Liver (tissue), 3 donors: Measurements from ENCODE around the gene TWNK.

Experiments used
- ATF3 ChIP-seq: IDR thresholded peaks from 2 replicates; pipeline ENCODE4 v1.6.1; 2016; ENCODE audit warnings: antibody characterized with exemption
- CTCF ChIP-seq: fragments of 150-350 bp; IDR thresholded peaks from 2 replicates; pipeline ENCODE4 v1.5.1; 2017; ENCODE audit warnings: improper control_type of control experiment, low read depth, low read length; ENCODE audit not compliant: missing input control
- MAX ChIP-seq: IDR thresholded peaks from 2 replicates; pipeline ENCODE4 v1.6.1; 2016; ENCODE audit warnings: antibody characterized with exemption
- SP1 ChIP-seq: IDR thresholded peaks from 2 replicates; pipeline ENCODE4 v1.6.1; 2018; ENCODE audit warnings: antibody characterized with exemption, mild to moderate bottlenecking
- YY1 ChIP-seq: IDR thresholded peaks from 2 replicates; pipeline ENCODE4 v1.6.1; 2016; ENCODE audit warnings: antibody characterized with exemption, mild to moderate bottlenecking
- donor health status: healthy.
- donor health status: healthy.

DNA sequence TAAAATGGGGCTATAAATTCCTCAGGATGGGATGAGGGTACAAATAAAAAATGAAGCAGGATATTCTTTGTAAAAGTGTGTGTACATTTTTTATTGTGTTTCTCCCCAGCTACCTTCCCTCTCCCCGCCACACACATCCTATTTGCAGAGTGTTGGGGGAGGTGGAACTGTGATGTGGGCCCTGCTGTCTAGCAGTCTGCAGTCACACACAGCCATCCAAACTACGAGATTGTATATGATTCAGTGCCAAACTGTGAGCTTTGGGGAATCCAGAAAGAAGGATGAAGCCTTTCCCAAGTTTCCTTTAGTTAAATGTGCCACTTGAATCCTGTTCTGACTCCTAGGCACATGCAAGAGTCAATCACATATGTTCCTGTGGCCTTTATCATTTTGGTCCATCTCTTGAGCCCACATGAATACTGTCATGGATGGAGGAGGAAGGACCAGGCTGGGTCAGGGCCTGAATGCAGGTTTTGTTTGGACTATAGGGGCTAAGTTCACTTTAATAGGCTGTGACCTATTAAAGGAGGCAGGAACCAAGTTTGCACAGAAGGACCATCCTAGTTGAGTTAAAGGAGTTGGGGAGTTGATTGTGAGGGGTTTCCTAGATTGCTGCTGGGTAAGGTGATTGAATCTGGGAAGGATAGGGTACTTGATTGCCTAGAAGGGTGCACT is 19.1 kb upstream of the TWNK start:
- TF ChIP-seq CTCF: no peak
- no peak for TF ChIP-seq SP1
- no peak for TF ChIP-seq ATF3
- TF ChIP-seq YY1: no peak
- TF ChIP-seq MAX: no peak
